PC-9 (cell line): ENCODE results near the gene PLEKHH3.

Experiments used
- CTCF ChIP-seq: fragments of 200-600 bp; sonication (generic); conservative IDR thresholded peaks from 2 replicates; pipeline ENCODE4 v1.6.1; 2017; ENCODE audit warnings: mixed run types, antibody characterized with exemption, mild to moderate bottlenecking, moderate library complexity
- EZH2 ChIP-seq: fragments of 200-600 bp; sonication (generic); IDR thresholded peaks from 2 replicates; pipeline ENCODE4 v1.8.0; 2017; ENCODE audit warnings: antibody characterized with exemption, low read depth

GRCh38 chr17:42670789-42671657, 5.8 kb downstream of the PLEKHH3 start:
- TF ChIP-seq CTCF = no peak
- no peak for TF ChIP-seq EZH2
